ENCODE results near the gene BID. TPM values are rescaled to one million over a fixed set of nuclear protein-coding genes. Genes with fewer than 3 reads are reported as not detected.

BID gene
- total and polyA plus RNA-seq, 2 of the 8 experiments (the other 6 are each of a cell fraction or from before 2014, with no cell fraction given), result 39.3 to 114 TPM

DNA sequence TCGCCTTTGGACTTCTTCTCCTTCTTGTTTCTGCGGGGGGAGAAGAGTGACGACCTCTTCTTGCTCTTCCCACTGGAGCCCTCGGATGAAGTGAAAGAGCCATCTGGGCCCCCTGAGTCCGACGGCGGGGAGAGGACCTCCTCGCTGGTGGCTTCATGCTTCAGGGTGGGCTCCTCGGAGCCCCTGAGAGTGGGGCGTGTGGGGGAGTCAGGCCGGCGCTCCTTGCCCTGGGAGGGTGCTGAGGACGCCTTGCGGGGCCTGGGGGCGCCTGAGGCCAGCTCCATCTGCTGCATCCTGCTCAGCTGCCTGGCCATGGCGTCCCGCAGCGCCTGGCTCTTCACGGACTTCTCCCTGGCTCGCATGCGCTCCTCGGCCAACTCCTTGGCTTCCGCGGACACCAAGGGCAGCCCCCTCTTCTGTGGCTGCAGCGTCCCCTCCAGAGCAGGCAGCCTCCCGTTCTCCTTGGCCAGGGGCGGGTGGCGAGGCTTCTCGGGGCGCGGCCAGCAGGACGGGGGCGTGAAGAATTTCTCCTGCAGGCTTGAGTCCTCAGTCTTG, 43.3 kb upstream of the BID start (continued):
- TF ChIP-seq, protein P1, sequence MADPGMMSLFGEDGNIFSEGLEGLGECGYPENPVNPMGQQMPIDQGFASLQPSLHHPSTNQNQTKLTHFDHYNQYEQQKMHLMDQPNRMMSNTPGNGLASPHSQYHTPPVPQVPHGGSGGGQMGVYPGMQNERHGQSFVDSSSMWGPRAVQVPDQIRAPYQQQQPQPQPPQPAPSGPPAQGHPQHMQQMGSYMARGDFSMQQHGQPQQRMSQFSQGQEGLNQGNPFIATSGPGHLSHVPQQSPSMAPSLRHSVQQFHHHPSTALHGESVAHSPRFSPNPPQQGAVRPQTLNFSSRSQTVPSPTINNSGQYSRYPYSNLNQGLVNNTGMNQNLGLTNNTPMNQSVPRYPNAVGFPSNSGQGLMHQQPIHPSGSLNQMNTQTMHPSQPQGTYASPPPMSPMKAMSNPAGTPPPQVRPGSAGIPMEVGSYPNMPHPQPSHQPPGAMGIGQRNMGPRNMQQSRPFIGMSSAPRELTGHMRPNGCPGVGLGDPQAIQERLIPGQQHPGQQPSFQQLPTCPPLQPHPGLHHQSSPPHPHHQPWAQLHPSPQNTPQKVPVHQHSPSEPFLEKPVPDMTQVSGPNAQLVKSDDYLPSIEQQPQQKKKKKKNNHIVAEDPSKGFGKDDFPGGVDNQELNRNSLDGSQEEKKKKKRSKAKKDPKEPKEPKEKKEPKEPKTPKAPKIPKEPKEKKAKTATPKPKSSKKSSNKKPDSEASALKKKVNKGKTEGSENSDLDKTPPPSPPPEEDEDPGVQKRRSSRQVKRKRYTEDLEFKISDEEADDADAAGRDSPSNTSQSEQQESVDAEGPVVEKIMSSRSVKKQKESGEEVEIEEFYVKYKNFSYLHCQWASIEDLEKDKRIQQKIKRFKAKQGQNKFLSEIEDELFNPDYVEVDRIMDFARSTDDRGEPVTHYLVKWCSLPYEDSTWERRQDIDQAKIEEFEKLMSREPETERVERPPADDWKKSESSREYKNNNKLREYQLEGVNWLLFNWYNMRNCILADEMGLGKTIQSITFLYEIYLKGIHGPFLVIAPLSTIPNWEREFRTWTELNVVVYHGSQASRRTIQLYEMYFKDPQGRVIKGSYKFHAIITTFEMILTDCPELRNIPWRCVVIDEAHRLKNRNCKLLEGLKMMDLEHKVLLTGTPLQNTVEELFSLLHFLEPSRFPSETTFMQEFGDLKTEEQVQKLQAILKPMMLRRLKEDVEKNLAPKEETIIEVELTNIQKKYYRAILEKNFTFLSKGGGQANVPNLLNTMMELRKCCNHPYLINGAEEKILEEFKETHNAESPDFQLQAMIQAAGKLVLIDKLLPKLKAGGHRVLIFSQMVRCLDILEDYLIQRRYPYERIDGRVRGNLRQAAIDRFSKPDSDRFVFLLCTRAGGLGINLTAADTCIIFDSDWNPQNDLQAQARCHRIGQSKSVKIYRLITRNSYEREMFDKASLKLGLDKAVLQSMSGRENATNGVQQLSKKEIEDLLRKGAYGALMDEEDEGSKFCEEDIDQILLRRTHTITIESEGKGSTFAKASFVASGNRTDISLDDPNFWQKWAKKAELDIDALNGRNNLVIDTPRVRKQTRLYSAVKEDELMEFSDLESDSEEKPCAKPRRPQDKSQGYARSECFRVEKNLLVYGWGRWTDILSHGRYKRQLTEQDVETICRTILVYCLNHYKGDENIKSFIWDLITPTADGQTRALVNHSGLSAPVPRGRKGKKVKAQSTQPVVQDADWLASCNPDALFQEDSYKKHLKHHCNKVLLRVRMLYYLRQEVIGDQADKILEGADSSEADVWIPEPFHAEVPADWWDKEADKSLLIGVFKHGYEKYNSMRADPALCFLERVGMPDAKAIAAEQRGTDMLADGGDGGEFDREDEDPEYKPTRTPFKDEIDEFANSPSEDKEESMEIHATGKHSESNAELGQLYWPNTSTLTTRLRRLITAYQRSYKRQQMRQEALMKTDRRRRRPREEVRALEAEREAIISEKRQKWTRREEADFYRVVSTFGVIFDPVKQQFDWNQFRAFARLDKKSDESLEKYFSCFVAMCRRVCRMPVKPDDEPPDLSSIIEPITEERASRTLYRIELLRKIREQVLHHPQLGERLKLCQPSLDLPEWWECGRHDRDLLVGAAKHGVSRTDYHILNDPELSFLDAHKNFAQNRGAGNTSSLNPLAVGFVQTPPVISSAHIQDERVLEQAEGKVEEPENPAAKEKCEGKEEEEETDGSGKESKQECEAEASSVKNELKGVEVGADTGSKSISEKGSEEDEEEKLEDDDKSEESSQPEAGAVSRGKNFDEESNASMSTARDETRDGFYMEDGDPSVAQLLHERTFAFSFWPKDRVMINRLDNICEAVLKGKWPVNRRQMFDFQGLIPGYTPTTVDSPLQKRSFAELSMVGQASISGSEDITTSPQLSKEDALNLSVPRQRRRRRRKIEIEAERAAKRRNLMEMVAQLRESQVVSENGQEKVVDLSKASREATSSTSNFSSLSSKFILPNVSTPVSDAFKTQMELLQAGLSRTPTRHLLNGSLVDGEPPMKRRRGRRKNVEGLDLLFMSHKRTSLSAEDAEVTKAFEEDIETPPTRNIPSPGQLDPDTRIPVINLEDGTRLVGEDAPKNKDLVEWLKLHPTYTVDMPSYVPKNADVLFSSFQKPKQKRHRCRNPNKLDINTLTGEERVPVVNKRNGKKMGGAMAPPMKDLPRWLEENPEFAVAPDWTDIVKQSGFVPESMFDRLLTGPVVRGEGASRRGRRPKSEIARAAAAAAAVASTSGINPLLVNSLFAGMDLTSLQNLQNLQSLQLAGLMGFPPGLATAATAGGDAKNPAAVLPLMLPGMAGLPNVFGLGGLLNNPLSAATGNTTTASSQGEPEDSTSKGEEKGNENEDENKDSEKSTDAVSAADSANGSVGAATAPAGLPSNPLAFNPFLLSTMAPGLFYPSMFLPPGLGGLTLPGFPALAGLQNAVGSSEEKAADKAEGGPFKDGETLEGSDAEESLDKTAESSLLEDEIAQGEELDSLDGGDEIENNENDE (IDR thresholded peaks at IDR 0.05; ENCODE audit: insufficient replicate concordance, low read length), result no peak
- TF ChIP-seq KDM1A (IDR thresholded peaks at IDR 0.05; ENCODE audit: borderline replicate concordance, low read length), result no peak
- no peak for TF ChIP-seq EGR1 (IDR thresholded peaks at IDR 0.05; ENCODE audit: borderline replicate concordance, low read depth, low read length)
- no peak for TF ChIP-seq RBBP5 (IDR thresholded peaks at IDR 0.05; ENCODE audit: borderline replicate concordance, low read depth, low read length)
- no peak for TF ChIP-seq EP300 (IDR thresholded peaks at IDR 0.05; ENCODE audit: borderline replicate concordance in 1 of 2, low read depth in 2 of 2, low read length in 2 of 2)
- TF ChIP-seq BACH1 (IDR thresholded peaks at IDR 0.05; ENCODE audit: low read length), result no peak
- no peak for TF ChIP-seq FOSL1 (IDR thresholded peaks at IDR 0.05; ENCODE audit: insufficient read depth, low read depth, low read length)
- no peak for TF ChIP-seq RXRA (IDR thresholded peaks at IDR 0.05; ENCODE audit: insufficient read depth, low read depth, low read length)
- no peak for TF ChIP-seq SUZ12 (IDR thresholded peaks at IDR 0.05; ENCODE audit: low read length)
- TF ChIP-seq CREB1 (IDR thresholded peaks at IDR 0.05), result no peak
- no peak for TF ChIP-seq YY1 (IDR thresholded peaks at IDR 0.05; ENCODE audit: low read depth, low read length)
- TF ChIP-seq TCF12 (IDR thresholded peaks at IDR 0.05; ENCODE audit: low read depth, low read length), result no peak
